A549 treated with GW870086 at 1 μM for 4 hours (cell line): ENCODE data around the gene ZSCAN22. TPM values are rescaled to one million over a fixed set of nuclear protein-coding genes. Genes with fewer than 3 reads are reported as not detected.

Experiments used
- total RNA-seq: library from RNA; stranded (reverse); fragments of 200-300 nt; extraction: Qiagen RNA extraction; gene quantifications from 5 replicates; pipeline ENCODE4 v1.2.3, GENCODE V29; 2022; ENCODE audit warnings: low read depth

The ZSCAN22 gene
- 2.1 to 2.7 TPM (median 2.4 TPM) in 5 replicates for total RNA-seq

DNA sequence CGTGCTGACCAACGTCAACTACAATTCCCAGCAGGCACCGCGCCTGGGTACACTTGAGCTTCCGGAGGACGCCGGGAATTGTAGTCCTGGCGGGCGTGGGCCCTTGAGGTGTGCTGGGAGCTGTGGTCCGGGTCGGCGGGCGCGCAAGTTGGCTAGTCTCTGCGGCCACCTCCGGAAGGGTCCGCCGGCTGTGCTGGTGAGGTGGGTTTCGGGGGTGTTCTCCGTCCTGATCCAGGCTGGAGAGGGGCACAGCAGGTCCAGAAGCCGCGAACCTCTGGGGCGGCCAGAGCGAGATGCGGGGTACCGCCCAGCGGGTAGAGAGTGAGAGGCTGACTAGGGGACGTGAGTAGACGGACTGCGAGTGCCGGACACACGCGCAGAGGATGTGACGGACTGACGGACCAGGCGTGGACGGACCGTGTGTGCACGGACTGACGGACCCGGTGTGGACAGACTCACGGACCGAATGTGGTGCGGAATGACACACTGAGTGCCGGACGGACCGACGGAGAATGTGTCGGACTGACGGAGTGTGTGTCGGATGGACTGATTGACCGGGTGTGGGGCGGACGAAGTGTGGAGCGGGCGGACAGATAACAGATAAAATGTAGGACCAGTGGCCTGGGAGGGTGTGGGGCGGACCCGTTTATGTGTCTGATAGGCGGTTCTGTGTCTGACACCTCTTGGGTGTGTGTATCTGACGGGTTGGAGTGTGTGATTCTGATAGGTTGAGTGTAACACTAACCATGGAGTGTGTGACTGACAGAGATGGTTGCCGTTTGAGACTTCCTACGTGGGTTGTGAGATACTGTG, at the start of gene ZSCAN22:
Gene ZSCAN22, plus strand, starts transcription at position 81 of the 813 bp plus-strand sequence. CDS start 7,809 bp downstream, outside the sequence.

DNA sequence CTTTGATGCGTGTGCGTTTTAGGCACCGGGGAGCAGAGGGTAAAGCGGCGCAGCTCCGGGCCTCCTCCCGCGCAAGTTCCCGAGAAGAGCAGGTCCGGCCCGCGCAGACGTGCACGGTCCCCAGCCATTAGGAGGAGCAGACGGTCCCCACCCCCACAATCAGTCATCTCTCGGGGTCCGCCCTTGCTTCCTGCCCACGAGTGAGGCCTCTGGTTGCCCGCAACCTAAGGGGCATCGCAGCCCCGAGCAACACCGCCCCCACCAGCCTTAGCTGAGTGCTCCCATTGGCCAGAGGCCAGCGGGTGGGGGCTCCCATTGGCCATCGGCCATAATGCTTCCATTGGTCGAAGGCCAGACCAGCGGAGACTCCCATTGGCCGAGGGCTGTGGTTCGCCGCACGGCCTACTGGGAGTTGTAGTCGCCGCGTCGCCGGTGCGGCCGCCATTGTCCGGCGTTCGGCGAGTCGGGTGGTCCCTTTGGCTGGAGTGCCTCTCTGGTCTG, 48.2 kb upstream of the ZSCAN22 start, which contains the start of gene ZNF8:
Gene ZNF8, plus strand, starts transcription at position 415 of the 501 bp plus-strand sequence. CDS start 127 bp downstream, outside the sequence.

GRCh38 chr19:58305065-58305931, 21.5 kb upstream of the ZSCAN22 start, which contains the start of gene ERVK3-1:
Gene ERVK3-1, plus strand, starts transcription at chr19:58305377. Its CDS starts 6,792 bp downstream, at chr19:58312169.

GRCh38 chr19:58352760-58353671, 26.2 kb downstream of the ZSCAN22 start, which contains the start of gene A1BG:
Gene A1BG, minus strand, starts transcription at chr19:58353492. Its CDS starts 55 bp downstream, at chr19:58353437.

GRCh38 chr19:58362272-58362994, 35.6 kb downstream of the ZSCAN22 start, which contains the start of gene ZNF497:
Gene ZNF497, minus strand, starts transcription at chr19:58362751. Its CDS starts 5,116 bp downstream, at chr19:58357635.

GRCh38 chr19:58380662-58381459, 54.1 kb downstream of the ZSCAN22 start, which contains the start of gene ZNF837:
Gene ZNF837, minus strand, starts transcription at chr19:58381030. Its CDS starts 11,698 bp downstream, at chr19:58369332.

DNA sequence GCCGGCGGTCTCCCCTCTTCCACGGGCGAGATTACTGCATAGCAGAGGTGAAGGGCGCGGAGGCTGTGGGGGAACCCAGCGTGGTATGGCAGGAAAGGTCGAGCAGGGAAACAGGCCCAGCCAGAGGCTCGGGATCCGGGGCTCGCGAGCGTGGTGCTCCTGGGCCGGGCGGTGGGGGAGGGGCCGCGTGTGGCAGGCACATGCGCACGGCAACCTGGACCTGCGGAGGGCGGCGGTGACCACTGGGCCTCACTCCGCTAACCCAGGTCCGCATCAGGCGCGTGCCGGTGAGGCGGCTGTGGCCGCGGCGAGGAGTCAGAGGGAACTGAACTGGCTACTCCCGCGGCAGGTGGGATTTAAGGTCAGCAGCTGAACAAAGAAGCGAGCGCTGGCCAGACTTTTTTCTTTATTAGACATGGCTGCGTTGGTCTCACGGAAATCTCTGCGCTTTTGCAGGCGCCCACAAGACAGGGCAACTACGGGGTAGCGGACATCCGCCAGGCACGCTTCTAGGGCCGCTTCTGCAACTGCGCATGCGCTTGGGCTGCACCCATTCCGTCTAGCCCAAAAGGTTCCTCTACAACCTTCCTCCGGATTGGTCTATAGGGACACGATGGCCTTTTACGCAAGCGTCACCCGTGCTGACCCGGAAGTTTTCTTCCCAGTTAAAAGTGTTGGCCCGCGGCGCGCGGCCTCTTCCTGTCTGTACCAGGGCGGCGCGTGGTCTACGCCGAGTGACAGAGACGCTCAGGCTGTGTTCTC, 60.0 kb downstream of the ZSCAN22 start, which contains the start of gene RPS5:
Gene RPS5, plus strand, starts transcription at position 694 of the 762 bp plus-strand sequence. CDS start 869 bp downstream, outside the sequence.

Other genes with a start within 250 kb of the ZSCAN22 start
- 1.9 to 2.7 TPM (median 2.1 TPM) in 5 replicates for gene ZSCAN18, start 228.8 kb upstream of the ZSCAN22 start, total RNA-seq
- gene ZNF329, start 176.2 kb upstream of the ZSCAN22 start, total RNA-seq: 2.6 to 3.4 TPM (median 2.9 TPM) in 5 replicates
- gene ZNF274, start 143.9 kb upstream of the ZSCAN22 start, total RNA-seq: 12.7 to 15.3 TPM (median 13.7 TPM) in 5 replicates
- 15.8 to 22.5 TPM (median 18.2 TPM) in 5 replicates for gene ZNF544, start 98.1 kb upstream of the ZSCAN22 start, total RNA-seq
- 0.93 to 1.3 TPM (median 0.97 TPM) in 5 replicates for gene ZNF8, start 48.0 kb upstream of the ZSCAN22 start, total RNA-seq
- gene ERVK3-1, start 21.6 kb upstream of the ZSCAN22 start, total RNA-seq: 89.0 to 109 TPM (median 96.0 TPM) in 5 replicates
- 11.1 to 14.3 TPM (median 13.5 TPM) in 5 replicates for gene A1BG, start 26.5 kb downstream of the ZSCAN22 start, total RNA-seq
- 0.77 to 1.4 TPM (median 1.1 TPM) in 5 replicates for gene ZNF497, start 35.8 kb downstream of the ZSCAN22 start, total RNA-seq
- 0.98 to 1.5 TPM (median 1.4 TPM) in 5 replicates for gene ZNF837, start 54.0 kb downstream of the ZSCAN22 start, total RNA-seq
- gene RPS5, start 60.3 kb downstream of the ZSCAN22 start, total RNA-seq: 2,355 to 2,530 TPM (median 2,454 TPM) in 5 replicates
- 0.13 to 0.15 TPM in 2 of 5 replicates, not detected in the others for gene RNF225, start 68.7 kb downstream of the ZSCAN22 start, total RNA-seq
- gene ZNF584, start 81.7 kb downstream of the ZSCAN22 start, total RNA-seq: 18.1 to 21.1 TPM (median 20.1 TPM) in 5 replicates
- gene ZNF132, start 113.2 kb downstream of the ZSCAN22 start, total RNA-seq: 0.06 to 0.14 TPM (median 0.13 TPM) in 5 replicates
- 5.3 to 8.0 TPM (median 6.5 TPM) in 5 replicates for gene ZNF324B, start 124.6 kb downstream of the ZSCAN22 start, total RNA-seq
- 7.6 to 9.7 TPM (median 9.1 TPM) in 5 replicates for gene ZNF324, start 140.1 kb downstream of the ZSCAN22 start, total RNA-seq
- 11.1 to 12.6 TPM (median 12.1 TPM) in 5 replicates for gene ZNF446, start 149.4 kb downstream of the ZSCAN22 start, total RNA-seq
- 26.4 to 30.1 TPM (median 28.2 TPM) in 5 replicates for gene SLC27A5, start 185.0 kb downstream of the ZSCAN22 start, total RNA-seq
- gene ZBTB45, start 192.8 kb downstream of the ZSCAN22 start, total RNA-seq: 13.0 to 19.0 TPM (median 18.3 TPM) in 5 replicates
- gene TRIM28, start 217.1 kb downstream of the ZSCAN22 start, total RNA-seq: 554 to 826 TPM (median 682 TPM) in 5 replicates
- gene CHMP2A, start 228.1 kb downstream of the ZSCAN22 start, total RNA-seq: 191 to 213 TPM (median 195 TPM) in 5 replicates
- 127 to 152 TPM (median 136 TPM) in 5 replicates for gene UBE2M, start 231.6 kb downstream of the ZSCAN22 start, total RNA-seq
- 10.2 to 15.4 TPM (median 14.0 TPM) in 5 replicates for gene MZF1, start 246.3 kb downstream of the ZSCAN22 start, total RNA-seq